GM18511 (cell line): ENCODE data around the gene APBA1.

Experiments used
- ATAC-seq: cut with Tn5 transposase; IDR thresholded peaks from one replicate; pipeline ENCODE4 v1.9.1; 2021; ENCODE audit warnings: mild to moderate bottlenecking, moderate library complexity; ENCODE audit not compliant: unreplicated experiment

Gene APBA1

GRCh38 chr9:69377981-69378380 is 294.2 kb downstream of the APBA1 start:
- no peak for ATAC-seq
